ENCODE results near the gene PRKN. TPM values are rescaled to one million over a fixed set of nuclear protein-coding genes. Genes with fewer than 3 reads are reported as not detected.

The PRKN gene
- total RNA-seq, 1 experiment from 2014 or later: 2.0 TPM

GRCh38 chr6:161568885-161569456 is 1158.6 kb downstream of the PRKN start:
- Histone ChIP-seq H3T11ph (ENCODE audit: low read length) (no peak overlapping the region), H2AFZ (ENCODE audit: low read length) (no peak overlapping the region), H2BK15ac (ENCODE audit: low read depth, low read length) (no peak overlapping the region), H3K27ac (ENCODE audit: insufficient read length, low read depth, low read length) (no peak overlapping the region), H3K27me3 (ENCODE audit: insufficient read depth, low read length) (no peaks in the 10 kb centered on the region), H2BK5ac (ENCODE audit: insufficient read length, low read length) (no peak overlapping the region), H4K91ac (ENCODE audit: insufficient read length, low read depth, low read length) (no peak overlapping the region), H2BK120ac (ENCODE audit: low read depth, low read length, poor library complexity, severe bottlenecking) (no peak overlapping the region), H3K56ac (ENCODE audit: insufficient read length, low read depth, low read length) (no peak overlapping the region), H3K4ac (ENCODE audit: low read depth, low read length) (no peak overlapping the region), H4K5ac (ENCODE audit: insufficient read length, low read depth, low read length) (no peak overlapping the region), H3K4me1 (ENCODE audit: insufficient read depth, low read length) (no peaks in the 10 kb centered on the region), H3K9me3 (ENCODE audit: control insufficient read depth, low read depth, low read length) (no peaks in the 10 kb centered on the region), H3K9ac (ENCODE audit: extremely low read depth, insufficient read length, low read length) (no peak overlapping the region), H4K8ac (replicated peaks; ENCODE audit: insufficient read length, low read depth, low read length) (no peak overlapping the region), H2BK20ac (ENCODE audit: low read depth, low read length, poor library complexity, severe bottlenecking) (no peak overlapping the region), H3K14ac (ENCODE audit: insufficient read depth, low read length) (no peak overlapping the region), H3K23me2 (ENCODE audit: insufficient read length, low read depth, low read length, poor library complexity, severe bottlenecking) (no peaks in the 10 kb centered on the region), H3K23ac (ENCODE audit: insufficient read length, low read depth, low read length) (no peak overlapping the region), H2BK12ac (ENCODE audit: insufficient read length, low read depth, low read length) (no peak overlapping the region), H2AK5ac (ENCODE audit: insufficient read length, low read length) (no peak overlapping the region), H3K4me2 (ENCODE audit: insufficient read depth, insufficient read length, low read length) (no peak overlapping the region), H4K20me1 (ENCODE audit: control insufficient read depth, insufficient read depth, insufficient read length) (no peaks in the 10 kb centered on the region), H3K79me2 (ENCODE audit: insufficient read depth, low read length) (no peaks in the 10 kb centered on the region), H3K79me1 (ENCODE audit: insufficient read depth, low read depth, low read length, poor library complexity, severe bottlenecking) (no peaks in the 10 kb centered on the region), H3K18ac (ENCODE audit: insufficient read length, low read depth, low read length) (no peak overlapping the region)
- no peak overlapping the region for H3K27ac Mint-ChIP-seq
- peaks cover 5% of the 10 kb centered on the region in 2 experiments; a peak in 4 of 5 replicates for H3K9me3 Mint-ChIP-seq
- H3K4me1 Mint-ChIP-seq: no peaks in the 10 kb centered on the region
- no peak overlapping the region for H3K4me3 Mint-ChIP-seq
- no peak for TF ChIP-seq CTCF (conservative IDR thresholded peaks at IDR 0.05)
- peaks cover 0 to 9% (median 0%) of the 10 kb centered on the region in 3 experiments; a peak in 4 of 7 replicates for H3K36me3 Mint-ChIP-seq (ENCODE audit: insufficient read depth in 1 of 3, low read depth in 3 of 3)
- no peak for DNase-seq
- WGBS (ENCODE audit: extremely low coverage, insufficient read length, low lambda C conversion rate): no CpG with 5 or more reads among the region's 6 CpGs
- H3K27me3 Mint-ChIP-seq (ENCODE audit: low read depth): no peaks in the 10 kb centered on the region
